22Rv1 (cell line): ENCODE results near the gene SCUBE1.

Experiments
- H3K27ac ChIP-seq: fragments of 450-650 bp; 2 replicates; pipeline ENCODE4 v1.5.1; 2017
- ZFX ChIP-seq: fragments of 450-650 bp; IDR thresholded peaks from 2 replicates; pipeline ENCODE4 v1.6.1; 2017; ENCODE audit warnings: antibody characterized with exemption, borderline replicate concordance
- TF ChIP-seq, protein P1 (sequence below): fragments of 450-650 bp; IDR thresholded peaks from 2 replicates; pipeline ENCODE4 v1.5.1; 2017; ENCODE audit warnings: mild to moderate bottlenecking

The SCUBE1 gene

DNA sequence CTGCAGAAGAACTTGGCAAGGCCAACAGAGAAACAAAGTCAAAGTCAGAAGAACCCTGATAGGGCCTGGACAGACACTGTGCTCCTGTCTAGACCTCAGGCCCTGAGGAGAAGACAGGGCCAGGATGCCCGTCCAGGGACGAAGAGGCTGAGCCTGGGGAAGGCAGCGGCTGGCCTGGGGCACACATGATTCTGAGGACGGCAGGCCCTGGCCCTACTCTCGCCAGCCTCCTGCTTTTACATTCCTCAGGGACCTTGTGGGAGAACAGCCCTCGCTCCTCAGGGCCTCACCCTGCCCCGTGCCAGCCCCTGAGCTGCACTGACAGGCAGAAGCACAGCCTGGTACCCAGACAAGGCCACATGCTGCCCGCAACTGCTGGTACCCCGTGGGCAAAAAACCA, 112.6 kb downstream of the SCUBE1 start:
- TF ChIP-seq, protein P1, sequence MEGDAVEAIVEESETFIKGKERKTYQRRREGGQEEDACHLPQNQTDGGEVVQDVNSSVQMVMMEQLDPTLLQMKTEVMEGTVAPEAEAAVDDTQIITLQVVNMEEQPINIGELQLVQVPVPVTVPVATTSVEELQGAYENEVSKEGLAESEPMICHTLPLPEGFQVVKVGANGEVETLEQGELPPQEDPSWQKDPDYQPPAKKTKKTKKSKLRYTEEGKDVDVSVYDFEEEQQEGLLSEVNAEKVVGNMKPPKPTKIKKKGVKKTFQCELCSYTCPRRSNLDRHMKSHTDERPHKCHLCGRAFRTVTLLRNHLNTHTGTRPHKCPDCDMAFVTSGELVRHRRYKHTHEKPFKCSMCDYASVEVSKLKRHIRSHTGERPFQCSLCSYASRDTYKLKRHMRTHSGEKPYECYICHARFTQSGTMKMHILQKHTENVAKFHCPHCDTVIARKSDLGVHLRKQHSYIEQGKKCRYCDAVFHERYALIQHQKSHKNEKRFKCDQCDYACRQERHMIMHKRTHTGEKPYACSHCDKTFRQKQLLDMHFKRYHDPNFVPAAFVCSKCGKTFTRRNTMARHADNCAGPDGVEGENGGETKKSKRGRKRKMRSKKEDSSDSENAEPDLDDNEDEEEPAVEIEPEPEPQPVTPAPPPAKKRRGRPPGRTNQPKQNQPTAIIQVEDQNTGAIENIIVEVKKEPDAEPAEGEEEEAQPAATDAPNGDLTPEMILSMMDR, result no peak
- TF ChIP-seq ZFX, result no peak
- H3K27ac ChIP-seq, result no peak overlapping the region

DNA sequence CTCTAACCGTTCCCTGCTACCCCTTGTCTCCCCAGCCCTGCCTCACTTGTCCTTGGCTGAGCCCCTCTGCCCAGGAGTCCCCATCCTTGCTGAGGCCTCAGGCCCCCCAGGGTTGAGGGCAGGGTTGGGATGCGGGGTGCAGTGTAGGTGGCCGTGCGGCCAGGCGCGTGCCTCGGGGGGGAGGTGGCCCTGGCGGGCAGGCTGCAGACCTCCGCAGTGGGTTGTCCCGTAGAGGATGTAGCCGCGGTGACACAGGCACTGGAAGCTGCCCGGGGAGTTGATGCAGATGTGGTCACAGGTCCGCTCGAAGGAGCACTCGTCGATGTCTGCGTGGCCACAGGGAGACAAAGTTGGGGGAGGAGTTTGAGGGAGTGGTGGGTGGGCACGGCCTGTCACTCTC, 114.3 kb downstream of the SCUBE1 start:
- no peak overlapping the region for H3K27ac ChIP-seq
- TF ChIP-seq, protein P1, result no peak
- TF ChIP-seq ZFX, result no peak

DNA sequence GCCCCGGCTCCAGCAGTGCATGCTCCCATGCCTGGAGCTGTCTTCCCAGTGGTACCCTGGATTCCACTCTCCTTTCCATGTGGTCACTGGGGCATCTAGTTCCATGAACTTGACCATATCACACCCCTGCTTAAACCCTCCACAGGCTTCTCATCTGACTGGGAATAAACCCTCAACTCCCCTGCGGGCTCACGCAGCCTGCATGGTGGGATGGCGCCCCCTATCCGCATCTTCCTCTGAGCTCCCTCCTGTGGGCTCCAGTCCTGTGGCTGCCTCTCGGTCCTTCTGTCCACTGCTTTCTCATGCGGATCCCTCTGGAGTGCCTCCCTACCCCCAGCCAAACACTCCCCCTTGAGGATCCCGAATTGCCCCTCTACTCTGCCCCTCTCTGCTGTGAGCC, 114.8 kb downstream of the SCUBE1 start:
- TF ChIP-seq, protein P1, result peak; percentile 61
- TF ChIP-seq ZFX, result no peak

DNA sequence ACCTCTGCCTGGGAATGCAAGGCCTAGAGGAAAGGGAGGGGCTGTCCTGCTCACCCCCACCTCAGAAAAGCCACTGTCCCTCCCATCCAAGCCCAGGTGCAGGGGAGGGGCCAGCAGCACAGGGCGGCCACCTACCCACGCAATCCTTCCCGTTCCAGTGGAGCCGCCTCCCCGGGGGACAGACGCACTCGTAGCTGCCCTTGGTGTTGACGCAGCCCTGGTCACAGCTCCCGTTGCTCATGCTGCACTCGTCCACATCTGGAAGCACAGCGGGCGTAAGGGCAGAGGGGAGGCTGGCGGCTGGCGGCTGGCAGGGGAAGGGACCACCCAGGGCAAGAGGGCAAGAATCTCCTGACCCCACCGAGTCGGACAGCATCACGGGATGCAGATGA, 115.9 kb downstream of the SCUBE1 start:
- no peak for TF ChIP-seq ZFX
- TF ChIP-seq, protein P1, result no peak
- no peak overlapping the region for H3K27ac ChIP-seq

More for the DNA sequence above, 114.8 kb downstream of the SCUBE1 start:
- no peak overlapping the region for H3K27ac ChIP-seq

DNA sequence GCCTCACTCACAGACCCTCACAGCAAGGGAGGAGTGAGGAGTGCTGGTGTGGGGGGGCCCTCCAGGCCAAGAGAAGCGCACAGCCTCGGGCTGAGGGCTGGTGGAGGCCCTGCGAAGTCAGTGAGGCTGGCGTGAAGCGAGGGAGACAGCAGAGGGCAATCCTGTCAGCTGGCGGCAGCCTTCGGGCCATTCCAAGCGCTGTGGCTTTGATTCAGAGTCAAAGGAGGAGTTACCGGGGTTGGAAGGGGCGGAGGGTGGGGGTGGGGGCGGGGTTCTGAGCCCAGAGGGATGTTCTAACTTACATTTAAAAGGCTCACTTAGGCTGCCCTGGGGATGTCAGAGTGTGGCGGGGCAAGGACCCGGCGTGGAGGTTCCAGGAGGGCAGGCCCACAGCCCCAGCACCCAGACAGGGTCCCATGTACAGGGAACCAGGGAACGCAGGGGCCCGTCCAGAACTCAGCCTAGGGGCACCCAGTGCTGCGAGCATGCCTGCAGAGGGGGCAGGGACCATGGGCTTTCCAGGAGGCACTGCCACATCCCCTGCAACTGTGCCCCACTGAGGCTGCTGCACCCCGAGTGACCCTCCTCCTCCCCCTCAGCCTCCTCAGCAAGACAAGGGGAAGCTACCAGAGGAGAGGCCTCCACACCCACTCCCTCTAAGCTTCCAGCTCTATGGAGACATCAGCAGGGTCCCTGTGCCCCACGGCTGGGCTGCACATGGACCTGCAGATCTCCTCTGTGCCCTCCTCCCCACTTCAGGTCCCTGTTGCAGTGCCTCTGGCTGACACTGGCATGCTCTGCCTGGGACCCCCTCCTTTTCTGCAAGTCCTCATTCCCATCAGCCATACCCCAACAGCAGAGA, 116.6 kb downstream of the SCUBE1 start:
- H3K27ac ChIP-seq, result no peak overlapping the region
- TF ChIP-seq ZFX, result no peak
- TF ChIP-seq, protein P1, result no peak

DNA sequence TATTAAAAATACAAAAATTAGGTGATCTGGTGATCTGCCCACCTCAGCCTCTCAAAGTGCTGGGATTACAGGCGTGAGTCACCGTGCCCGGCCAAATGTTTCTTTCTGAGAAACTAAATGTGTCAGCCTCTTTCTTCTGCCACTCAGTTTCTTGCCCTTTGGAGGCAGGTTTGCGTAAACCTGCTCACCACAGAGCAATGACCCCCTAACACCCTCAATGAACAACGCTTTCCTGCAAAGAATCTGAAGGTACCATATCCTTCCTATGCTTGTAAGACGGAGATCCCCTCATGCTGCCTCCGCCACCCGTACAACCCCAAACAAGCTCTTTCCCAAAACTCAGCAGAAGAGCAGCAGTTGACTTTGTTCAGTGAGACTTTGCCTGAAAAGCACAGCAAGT, 117.6 kb downstream of the SCUBE1 start:
- TF ChIP-seq, protein P1, result no peak
- no peak for TF ChIP-seq ZFX
- no peak overlapping the region for H3K27ac ChIP-seq

DNA sequence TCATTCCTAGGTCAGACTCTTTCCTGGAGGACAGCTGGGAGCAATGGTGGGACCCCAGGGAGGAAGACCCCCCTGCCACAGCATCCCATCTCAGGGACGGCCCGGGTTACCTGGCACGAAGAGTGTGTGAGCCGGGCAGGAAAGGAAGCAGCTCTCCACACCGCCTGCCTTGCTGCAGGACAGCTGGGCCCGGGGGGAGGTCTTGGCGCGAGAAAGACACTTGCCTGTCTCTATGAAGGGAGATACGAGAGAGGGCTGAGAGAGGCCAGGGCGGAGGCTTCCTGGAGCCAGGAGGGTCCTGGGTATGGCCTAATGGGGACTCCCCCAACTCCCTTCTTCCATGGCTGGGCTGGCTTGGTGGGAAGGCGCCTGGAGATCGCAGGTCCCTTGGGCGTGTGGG, 120.2 kb downstream of the SCUBE1 start:
- TF ChIP-seq, protein P1, result no peak
- TF ChIP-seq ZFX, result no peak
- H3K27ac ChIP-seq, result no peak overlapping the region
